ENCODE measurements around the gene HIRIP3.

The HIRIP3 gene

DNA sequence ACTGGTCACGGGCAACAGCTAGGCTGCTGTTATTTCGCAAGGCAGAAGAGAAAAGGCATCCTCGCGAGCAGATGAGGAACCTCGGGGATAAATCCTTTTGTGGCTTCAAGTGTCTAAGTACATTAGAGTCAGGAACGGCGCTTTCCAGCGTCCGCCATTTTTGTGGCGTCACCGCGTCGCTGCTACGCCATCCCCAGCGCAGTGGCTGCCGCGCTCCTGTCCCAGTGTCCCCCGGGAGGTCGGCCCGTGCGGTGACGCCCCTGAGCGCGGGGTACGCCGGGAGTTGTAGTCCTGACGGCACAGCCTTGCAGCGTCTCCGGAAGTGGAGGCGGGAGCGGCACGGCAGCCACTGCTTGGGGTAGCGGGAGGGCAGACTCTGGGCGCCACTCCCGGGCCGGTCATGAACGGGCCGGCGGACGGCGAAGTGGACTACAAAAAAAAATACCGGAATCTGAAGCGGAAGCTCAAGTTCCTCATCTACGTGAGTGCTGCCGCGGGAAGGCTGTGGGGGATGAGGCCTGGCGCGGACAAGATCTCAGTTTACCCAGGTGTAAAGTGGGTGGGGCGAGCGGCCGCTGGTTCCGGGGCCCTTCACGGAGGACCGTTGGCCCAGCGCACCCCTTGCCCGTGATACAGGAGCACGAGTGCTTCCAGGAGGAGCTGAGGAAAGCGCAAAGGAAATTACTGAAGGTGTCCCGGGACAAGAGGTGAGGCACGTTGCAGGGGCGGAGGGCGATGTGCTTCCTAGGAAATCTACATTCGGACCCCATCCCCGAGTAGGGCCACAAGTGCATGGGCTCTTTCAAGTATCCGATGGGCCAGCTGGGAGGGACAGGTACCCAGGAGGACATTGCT is 721 bp upstream of the HIRIP3 start, which contains the start of gene INO80E:
Gene INO80E, plus strand, starts transcription at position 331 of the 855 bp plus-strand sequence. Its CDS starts 70 bp downstream, at position 401.
- DNase-seq: peak; percentile 98

DNA sequence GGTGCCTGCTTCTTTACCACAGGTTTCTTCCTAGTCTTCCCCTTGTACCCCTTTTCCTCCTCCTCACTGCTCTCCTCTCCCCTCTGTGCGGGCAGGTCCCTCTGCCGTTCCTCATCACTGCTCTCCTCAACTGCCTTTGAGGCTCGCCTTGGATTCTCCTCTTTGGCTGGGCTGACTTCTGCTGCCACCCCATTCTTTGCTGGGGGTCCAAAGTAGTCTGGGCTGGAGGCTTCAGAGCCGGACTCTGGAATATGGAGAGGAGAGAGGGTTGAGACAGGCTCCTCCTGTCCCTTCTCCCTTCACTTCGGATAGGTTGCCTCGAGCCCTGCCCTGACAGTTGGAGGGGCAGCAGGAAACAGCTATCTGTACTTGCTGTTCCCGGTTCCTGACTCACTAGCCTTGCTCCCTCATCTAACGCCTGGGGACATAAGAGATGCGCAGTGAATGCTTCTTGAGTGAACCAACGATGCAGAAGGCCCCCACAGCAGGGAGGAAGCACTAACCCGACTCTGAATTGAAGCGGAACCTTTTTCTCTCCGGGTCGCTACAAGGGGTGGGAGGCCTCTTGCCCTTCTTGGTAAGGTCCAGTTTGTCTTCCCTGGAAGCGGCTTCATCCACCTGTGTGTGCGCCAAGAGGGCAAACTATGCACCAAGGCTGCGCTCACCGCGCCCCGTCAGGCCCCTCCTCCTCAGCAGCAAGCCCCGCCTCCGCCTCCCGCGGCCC is 655 bp downstream of the HIRIP3 start:
- DNase-seq: no peak

DNA sequence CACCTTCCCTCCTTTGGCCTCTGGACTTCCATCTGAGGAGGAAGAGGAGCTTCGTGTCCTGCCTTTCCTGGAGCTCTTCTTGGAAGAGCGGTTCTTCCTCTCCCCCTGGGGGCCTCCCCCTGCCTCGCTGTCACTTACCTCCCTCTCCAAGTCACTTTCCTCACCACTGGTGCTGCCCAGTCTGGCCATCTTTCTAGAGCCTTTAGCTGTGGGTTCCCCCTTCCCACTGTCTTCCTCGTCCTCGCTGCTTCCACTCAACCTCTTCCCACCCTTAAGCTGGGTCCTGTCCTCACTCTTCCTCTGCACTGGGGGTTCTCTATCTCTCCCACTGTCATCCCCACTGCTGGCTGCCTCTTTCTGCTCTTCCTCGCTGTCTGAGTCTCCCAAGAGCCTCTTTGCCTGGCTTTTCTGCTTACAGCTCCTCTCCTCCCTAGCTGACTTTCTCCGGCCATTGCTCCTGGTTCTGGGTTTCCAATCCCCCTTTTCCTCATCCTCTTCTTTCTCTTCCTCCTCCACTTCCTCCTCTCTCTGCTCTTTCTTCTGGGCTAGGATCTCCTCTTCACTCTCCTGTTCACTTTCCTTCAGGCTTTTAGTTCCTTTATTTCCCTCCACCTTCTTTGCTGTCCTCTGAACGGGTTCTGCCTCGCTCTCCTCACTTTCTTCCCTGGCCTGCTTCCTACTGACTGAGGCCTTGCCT is 1.4 kb downstream of the HIRIP3 start:
- DNase-seq: no peak

DNA sequence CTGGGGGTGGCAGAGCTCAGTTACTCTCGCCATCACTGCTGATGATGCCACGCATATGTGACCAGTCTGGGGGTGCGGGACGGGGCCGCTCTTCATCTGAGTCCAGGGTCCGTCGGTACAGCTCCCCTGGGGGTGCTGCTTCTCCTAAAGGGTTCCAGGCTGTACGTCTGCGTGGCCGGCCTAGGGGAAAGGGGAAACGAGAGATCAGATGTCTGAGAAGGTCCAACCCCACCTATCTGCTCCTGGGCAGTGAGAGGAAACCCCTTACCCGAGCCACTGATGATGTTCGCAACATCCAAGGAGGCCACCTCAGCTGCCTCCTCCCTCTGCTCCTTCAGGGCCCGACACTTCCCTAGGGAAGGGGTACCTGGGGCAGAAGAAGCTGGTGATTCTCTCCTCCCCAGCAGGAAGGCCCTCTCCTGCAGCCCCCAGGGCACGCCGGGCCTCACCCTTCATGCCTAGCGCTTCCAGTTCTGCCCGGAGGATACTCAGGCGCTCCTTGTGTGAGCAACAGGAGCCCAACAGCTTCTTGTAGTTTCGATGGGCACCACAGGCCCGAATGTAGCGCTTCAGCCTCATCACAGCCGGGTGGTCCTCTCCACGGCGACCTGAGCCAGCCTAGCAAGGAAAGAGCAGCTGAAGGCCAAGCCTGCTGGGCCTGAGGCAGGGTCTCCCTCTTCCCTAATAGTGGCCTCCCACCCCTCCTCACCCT is 2.1 kb downstream of the HIRIP3 start:
- DNase-seq: no peak

DNA sequence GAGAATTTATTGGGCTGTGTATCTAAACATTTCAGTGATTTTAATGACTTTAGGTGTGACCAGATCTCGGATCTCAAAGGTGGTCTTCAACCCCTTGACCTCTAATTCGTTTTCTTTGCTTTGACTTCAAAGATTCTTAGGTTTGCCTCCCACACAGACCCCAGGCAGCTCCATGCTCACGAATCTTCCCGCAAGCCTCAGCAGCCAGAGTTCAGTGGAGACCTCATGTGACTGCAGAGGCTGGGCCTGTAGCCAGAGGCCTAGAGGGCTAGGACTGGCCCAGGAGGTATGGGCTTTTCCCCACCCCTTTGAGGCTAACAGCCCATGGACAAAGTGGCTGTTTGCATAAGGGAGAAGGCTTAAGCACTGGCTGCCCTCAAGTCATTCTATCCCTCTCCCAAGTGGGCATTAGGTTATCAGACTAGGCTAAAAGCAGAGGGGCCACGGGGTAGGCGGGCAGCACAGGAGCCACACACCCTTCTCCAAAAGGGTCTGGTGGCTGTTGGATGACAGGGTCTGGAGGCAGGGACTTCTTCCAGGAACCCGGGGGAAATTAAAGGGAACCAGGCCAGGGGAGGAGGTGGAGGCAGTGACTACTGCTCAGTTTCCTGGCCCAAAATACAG is 3.0 kb downstream of the HIRIP3 start:
- DNase-seq: no peak

DNA sequence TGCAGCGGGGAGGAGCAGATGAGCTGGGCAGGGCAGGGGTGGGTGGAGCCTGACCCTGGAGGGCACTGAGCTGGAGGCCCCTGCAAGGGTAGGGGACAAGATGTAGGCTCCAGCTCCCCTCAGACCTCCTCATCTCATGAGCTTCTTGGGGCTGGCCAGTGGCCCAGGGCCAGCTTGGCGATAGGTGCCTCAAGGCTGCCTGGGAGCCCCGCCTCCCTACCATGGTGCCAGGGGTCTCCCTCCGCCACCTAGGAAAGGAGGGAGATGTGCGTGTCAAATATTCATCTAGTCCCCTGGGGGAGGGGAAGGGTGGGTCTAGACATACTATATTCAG is 3.9 kb downstream of the HIRIP3 start:
- no peak for DNase-seq

DNA sequence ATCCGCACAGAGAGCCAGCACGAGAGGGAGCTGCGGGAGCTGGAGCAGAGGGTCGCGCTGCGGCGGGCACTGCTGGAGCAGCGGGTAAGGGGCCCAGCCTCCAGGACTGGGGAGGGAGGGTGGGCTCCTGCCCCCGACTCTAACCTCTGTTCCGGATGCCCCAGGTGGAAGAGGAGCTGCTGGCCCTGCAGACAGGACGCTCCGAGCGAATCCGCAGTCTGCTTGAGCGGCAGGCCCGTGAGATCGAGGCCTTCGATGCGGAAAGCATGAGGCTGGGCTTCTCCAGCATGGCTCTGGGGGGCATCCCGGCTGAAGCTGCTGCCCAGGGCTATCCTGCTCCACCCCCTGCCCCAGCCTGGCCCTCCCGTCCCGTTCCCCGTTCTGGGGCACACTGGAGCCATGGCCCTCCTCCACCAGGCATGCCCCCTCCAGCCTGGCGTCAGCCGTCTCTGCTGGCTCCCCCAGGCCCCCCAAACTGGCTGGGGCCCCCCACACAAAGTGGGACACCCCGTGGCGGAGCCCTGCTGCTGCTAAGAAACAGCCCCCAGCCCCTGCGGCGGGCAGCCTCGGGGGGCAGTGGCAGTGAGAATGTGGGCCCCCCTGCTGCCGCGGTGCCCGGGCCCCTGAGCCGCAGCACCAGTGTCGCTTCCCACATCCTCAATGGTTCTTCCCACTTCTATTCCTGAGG is 4.4 kb downstream of the HIRIP3 start:
- DNase-seq: no peak

DNA sequence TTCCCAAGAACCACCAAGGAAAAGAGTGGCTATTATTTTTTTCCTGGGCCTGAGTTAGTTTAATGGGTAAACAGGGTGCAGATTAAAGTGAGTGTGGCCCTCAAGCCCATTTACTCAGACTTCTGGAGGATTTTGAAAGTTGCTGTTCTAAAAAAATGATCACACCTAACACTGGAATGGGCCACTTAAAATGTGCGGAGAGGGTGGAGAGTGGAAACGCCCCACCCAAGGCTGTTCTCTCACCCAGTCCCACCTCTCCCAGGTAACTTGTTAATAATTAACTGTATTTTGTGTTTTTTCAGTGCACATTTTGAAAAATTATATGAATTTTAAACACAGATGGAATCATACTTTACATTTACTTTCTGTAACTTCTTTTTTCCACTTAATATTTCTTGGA is 5.4 kb downstream of the HIRIP3 start:
- DNase-seq: no peak

DNA sequence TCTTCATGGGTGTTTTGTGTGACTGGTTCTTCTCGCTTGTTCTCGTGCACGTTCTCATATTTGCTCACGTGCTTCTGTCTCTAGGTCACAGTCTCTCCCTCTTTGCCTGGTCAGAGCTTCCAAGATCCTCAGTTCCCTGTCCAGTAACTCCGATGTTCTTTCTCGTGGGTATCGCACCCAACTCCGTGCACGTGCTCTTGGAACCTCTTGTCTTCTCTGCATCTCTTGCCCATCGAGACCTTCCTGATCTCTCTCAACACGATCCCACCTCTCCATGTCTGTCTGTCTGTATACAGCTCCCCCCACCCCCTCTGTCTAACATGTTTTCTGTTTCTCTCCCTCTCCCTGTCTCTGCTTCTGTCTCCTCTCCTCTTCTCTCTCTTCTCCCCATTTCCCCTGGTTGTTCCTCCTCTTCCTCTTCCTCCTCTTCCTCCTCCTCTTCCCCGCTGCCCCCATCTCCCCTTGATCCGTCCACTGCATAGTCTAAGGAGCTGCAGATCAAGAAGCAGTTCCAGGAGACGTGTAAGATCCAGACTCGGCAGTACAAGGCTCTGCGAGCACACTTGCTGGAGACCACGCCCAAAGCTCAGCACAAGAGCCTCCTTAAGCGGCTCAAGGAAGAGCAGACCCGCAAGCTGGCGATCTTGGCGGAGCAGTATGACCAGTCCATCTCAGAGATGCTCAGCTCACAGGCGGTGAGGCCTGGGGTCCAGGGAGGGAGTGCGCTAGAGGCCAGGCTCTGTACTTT is 6.1 kb downstream of the HIRIP3 start:
- no peak for DNase-seq

DNA sequence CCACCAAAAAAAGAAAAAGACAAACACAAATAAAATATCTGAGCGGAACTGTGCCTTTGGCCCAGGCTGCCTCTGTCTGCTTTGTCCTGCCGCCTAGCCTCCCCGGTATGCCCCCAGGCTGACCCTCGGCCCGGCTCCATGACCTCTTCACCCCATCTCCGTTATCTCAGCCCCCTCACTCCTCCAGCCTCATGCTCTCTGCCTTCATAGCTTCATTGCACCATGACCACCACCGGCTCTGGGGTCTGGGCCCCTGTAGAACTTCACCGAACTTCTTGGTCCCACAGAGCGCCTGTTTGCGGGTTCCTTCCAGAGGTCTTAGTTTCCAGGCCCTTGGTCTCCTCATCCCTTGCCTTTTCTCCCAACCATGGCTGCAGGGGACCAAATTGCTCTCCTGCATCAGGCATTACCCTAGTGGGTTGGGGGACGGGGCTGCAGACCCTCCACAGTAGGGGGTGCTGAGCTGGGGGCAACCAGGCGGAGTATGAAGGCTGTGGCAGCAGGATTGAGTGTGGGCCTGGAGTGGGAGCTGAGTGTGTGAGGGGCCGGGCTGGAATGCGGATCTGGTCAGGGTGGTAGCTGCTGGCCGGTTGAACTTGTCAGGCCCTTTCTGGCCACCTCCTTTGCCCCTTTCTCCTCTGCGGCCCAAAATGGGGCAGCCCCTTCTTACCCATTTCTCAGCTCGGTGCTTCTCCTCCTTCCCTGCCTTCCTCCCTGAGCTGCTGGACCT is 6.9 kb downstream of the HIRIP3 start:
- DNase-seq: no peak

DNA sequence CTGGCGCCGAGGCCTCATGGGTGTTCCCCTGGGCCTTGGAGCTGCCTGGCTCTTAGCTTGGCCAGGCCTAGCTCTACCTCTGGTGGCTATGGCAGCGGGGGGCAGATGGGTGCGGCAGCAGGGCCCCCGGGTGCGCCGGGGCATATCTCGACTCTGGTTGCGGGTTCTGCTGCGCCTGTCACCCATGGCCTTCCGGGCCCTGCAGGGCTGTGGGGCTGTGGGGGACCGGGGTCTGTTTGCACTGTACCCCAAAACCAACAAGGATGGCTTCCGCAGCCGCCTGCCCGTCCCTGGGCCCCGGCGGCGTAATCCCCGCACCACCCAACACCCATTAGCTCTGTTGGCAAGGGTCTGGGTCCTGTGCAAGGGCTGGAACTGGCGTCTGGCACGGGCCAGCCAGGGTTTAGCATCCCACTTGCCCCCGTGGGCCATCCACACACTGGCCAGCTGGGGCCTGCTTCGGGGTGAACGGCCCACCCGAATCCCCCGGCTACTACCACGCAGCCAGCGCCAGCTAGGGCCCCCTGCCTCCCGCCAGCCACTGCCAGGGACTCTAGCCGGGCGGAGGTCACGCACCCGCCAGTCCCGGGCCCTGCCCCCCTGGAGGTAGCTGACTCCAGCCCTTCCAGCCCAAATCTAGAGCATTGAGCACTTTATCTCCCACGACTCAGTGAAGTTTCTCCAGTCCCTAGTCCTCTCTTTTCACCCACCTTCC is 7.9 kb downstream of the HIRIP3 start:
- DNase-seq: no peak

DNA sequence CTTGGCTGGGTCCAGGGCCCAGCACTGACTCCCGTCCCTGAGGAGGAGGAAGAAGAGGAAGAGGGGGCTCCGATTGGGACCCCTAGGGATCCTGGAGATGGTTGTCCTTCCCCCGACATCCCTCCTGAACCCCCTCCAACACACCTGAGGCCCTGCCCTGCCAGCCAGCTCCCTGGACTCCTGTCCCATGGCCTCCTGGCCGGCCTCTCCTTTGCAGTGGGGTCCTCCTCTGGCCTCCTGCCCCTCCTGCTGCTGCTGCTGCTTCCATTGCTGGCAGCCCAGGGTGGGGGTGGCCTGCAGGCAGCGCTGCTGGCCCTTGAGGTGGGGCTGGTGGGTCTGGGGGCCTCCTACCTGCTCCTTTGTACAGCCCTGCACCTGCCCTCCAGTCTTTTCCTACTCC is 8.5 kb downstream of the HIRIP3 start:
- no peak for DNase-seq

DNA sequence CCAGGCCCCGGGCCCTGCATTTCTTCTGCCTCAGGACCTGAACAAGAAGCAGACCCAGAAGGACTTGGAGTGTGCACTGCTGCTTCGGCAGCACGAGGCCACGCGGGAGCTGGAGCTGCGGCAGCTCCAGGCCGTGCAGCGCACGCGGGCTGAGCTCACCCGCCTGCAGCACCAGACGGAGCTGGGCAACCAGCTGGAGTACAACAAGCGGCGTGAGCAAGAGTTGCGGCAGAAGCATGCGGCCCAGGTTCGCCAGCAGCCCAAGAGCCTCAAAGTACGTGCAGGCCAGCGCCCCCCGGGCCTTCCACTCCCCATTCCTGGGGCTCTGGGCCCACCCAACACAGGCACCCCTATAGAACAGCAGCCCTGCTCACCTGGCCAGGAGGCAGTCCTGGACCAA is 9.2 kb downstream of the HIRIP3 start:
- no peak for DNase-seq

DNA sequence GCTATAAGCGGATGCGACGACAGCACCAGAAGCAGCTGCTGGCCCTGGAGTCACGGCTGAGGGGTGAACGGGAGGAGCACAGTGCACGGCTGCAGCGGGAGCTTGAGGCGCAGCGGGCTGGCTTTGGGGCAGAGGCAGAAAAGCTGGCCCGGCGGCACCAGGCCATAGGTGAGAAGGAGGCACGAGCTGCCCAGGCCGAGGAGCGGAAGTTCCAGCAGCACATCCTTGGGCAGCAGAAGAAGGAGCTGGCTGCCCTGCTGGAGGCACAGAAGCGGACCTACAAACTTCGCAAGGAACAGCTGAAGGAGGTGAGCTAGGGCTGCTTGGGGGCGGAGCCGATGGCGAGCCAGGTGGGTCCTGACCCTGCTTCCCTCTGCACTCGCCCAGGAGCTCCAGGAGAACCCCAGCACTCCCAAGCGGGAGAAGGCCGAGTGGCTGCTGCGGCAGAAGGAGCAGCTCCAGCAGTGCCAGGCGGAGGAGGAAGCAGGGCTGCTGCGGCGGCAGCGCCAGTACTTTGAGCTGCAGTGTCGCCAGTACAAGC is 10.1 kb downstream of the HIRIP3 start:
- no peak for DNase-seq

DNA sequence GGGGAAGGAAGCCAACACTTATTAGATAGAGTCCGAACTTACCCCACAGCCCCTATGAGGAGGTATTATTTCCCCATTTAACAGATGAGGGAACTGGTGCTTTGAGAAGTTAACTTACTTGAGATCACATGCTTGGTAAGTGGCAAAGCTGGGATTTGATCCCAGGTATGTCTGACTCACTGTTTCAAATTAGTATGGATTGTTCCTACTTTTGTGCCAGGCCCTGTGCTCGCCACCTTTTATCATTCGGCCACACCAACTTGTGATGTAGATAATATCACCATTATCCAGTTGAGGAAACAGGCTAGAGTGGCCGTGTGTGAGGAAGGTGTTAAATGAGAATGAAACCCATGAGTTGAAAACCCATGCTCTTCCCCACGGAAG is 10.7 kb downstream of the HIRIP3 start:
- no peak for DNase-seq

DNA sequence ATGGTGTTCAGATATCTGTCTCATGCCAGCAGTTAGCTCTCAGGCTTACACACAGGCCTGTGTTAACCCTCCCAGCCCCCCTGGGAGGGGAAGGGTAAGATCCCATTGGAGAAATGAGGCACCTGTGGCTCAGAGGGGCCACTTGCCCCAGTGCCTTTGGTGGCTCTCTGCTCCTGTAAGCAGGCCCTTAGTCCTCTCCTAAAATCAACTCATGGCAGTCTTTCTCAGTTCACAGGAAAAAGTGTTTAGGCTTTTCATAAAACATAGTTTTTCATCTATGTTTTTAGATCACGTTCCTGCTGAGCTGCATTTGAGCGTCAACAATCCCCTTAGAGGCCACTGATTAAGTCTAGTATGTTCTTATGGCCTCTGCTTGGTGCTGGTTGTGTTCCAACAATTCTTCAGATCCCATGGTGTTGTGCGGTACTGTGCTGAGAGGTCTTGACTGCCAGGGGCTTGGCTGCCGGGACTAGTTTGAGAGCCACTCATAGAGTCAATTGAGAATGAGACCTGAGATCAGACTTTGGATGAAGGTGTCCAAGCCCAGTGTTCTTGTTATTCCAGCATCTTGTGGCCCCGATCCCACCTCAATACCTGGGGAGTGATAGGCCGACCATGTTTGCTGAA is 11.2 kb downstream of the HIRIP3 start:
- DNase-seq: no peak

DNA sequence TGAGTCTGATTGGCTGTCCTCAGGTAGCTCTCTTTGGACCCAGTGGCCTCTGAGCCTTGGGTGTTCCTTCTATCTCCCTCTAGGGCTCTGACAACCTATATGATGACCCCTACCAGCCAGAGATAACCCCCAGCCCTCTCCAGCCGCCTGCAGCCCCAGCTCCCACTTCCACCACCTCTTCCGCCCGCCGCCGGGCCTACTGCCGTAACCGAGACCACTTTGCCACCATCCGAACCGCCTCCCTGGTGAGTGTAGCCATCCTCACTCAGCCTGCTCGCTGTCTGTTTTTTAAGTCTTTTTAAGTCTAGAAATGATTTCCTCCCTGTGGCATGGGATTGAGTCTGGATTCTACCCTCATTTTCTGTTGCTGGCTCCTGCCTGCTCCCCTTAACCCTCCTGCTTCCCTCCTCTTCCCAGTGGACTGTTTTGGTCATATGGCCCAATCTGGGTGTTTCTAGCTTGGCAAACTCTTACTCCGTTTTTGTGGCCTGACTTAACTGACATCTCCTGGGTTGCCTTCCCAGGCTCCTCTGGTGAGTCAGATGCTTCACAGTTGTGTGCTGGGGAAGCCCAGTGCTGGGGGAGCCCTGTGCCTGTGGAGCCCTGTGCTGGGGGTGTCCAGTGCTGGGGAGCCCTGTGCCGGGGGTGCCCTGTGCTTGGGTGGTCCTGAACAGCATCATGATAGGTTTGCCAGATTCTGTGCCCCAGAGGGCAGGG is 11.8 kb downstream of the HIRIP3 start:
- DNase-seq: no peak
